DMS53 treated with DMSO at 0.1 percent for 48 hours (cell line): Measurements from ENCODE around the gene NDUFB10.
"Not testable (repeated sequence)": the region's sequence is repeated elsewhere in the genome, so short reads cannot be mapped to it uniquely, and the experiment has no call there.

Experiments used
- DNase-seq: peaks from one replicate; lab custom pipeline; 2025; ENCODE audit not compliant: unreplicated experiment; lab: John Stamatoyannopoulos, UW

NDUFB10 gene

DNA sequence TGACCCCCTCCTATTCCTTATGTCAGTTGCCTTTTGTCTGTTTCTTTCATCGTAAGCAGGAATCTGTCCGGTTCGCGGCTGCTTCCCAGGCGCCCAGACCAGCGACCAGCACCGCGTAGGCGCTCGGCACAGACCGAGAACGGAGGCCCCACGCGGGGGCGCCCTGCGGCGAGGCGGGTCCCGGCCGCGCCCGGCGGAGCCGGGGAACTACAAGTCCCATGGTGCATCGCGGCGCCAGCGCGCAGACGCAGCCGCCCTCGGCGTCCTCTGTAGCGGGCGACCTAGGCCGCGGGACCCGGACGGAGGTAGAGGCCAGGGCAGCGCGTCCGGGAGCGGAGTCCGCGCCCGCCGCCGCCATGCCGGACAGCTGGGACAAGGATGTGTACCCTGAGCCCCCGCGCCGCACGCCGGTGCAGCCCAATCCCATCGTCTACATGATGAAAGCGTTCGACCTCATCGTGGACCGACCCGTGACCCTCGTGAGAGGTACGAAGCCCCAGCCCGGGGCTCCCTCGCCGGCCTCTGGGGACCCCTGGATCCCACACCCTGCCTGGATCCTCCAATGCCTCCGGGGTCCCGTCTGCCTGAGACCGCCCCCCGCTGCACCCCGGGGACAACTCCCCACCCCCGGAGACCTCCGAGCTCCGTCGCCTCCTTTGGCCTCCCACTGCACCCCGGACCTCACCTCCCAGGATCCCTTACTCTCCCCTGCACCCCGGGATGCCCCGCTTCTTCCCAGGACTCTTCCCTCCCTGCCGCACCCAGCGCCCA lies at the start of gene NDUFB10:
Gene NDUFB10, plus strand, starts transcription at position 270 of the 771 bp plus-strand sequence. Its CDS starts 87 bp downstream, at position 357.
- DNase-seq: peak; percentile 66

DNA sequence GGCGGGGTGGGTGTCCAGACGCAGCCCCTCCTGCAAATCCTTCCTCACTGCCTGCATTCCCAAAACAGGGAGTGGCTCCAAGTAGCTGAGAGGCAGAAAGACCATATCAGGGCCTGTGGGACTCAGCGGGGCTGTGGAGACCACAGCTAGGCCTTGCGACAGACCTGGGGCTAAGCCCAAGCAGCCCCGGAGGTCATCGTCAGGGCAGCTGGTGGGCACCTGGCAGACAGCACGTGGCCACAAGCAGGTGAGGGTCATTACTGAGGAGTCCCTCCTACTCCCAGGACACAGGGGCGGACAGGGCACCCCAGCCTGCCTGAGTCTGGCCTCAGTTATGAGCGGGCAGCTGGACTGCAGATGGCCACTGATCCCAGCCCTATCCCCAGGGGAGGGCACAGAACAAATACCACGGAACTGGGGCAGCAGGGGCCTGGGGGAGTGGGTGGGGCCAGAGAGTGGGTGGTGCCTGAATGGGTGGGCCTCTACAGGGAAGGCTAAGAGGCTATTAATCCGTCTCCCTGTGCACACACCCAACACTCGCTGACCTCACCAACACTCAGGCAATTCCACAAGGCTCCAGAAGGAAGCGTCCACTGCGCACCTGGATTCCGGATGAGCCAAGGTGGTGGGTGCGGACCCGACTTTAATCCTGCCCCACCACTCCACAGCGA lies 49.6 kb upstream of the NDUFB10 start:
- no peak for DNase-seq

DNA sequence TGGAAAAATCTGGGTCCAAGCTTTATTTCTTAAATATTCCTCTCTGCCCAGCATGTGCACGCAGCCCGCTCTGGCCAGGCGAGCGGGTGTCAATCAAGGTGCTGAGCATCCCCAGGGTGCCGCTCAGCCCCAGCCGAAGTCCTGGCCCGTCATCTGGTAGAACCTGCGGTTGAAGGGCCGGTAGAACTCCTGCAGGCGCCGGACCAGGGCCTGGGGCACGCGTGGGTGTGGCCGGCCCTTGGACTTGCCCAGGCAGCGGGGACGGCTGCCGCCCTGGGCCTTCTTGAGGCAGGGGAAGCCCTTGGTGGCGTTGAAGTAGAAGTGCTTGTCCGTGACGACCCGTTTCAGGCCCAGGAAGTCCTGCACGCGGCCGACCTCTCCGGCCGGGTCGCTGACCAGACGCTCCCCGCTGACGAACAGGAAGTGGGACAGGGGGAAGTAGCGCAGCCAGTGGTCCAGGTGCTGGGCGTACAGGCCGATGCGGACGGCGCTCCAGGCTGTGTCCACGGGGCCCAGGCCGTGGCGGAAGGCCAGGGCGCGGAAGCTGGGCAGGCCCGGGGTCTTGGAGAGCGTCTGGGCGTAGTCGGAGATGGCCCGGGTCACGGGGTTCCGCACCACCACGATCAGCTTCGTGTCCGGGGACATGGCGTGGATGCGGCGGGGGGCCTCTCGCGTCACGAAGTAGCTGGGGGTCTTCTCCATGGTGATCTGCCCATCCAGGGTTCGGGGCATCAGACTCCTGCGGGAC lies 47.7 kb upstream of the NDUFB10 start:
- DNase-seq: no peak

DNA sequence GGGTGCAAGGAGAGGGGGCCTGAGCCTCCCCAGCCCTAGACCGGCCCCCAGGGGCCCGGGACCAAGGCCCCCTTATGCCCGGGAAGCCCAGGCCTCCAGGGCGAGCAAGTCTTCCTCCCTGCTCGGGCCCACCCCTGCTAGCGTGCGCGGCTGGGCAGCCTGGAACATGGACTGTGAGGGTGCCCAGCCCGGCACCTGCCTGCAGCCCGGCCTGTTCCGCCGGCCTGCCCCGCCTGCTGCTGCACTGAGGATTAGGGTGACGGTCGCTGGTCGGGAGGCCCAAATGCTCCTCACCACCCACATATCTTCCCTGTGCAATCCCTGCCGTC lies 47.2 kb upstream of the NDUFB10 start:
- DNase-seq: no peak

DNA sequence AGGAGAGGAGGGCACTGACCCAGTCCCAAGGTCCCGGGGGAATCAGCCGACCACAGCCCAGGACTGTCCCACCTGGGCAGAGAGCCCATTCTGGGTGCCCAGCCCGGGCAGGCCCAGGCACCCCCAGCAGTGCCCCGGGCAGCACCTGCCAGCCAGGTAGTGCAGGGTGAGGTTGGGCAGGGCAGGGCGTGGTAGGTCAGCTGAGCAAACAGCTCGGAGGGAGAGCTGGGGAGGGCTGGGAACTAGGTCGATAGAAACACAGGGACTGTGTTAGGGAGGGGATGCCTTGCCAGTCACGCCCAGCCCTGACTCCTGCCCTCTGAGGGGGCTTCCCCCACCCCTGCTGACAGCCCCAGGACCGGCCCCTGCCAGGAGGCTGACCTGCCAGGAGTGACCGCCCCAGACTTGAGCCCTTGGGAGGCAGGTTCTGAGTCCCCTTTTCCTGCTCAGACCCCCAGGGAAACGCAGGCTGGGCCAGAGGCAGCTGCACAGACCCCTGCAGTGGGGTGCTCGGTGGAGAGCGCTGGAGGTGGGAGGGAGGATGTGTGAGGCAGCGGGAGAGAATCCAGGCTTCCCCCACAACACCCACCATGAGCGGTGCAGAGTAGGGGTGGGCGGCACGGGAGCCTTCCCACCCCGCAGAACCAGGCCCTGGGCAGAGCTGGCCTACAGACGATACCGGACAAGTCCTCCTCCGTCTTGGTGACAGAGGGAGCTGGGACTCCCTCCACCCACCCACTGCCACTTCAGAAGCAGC lies 45.8 kb upstream of the NDUFB10 start:
- peak; percentile 12 for DNase-seq

DNA sequence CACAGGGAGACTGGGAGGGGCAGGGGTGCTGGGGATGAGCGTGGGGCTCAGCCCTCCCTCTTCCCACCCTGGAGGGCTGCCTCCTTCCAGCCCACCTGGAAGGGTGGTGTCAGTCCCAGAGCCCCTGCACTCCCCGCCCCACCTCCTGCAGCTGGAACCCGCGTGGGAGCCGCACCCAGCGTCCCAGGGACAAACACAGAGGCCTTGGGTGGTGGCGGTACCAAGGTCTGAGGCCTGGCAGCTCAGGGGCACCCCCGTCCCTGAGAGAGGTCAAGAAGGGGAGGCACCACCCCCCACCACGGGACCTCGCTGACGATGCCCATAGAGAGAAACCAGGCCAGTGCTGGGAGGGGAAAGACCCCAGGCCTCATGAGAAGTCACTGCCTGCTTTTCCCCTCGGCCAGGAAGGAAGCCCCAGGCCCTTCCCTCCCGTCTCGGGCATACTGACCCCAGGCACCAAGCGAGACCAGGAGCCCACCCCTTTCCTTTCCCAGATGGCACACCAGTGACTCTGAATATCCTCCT lies 45.2 kb upstream of the NDUFB10 start:
- DNase-seq: no peak

DNA sequence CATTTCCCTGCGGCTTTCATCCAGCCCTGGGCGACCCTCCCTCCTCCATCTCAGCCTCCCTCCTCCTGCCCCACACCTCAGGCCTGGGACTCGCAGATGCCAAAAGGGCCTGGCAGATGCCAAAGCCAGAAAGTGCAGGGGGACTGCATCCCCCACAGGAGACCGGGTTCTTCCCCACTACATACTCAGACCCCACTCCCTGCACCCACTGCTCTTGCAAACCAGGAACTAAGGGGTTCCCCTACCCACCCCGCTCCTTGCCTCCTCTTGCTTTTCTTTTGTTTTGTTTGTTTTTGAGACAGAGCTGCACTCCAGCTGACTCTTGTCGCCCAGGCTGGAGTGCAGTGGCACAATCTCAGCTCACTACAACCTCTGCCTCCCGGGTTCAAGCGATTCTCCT lies 44.4 kb upstream of the NDUFB10 start:
- DNase-seq: no peak

DNA sequence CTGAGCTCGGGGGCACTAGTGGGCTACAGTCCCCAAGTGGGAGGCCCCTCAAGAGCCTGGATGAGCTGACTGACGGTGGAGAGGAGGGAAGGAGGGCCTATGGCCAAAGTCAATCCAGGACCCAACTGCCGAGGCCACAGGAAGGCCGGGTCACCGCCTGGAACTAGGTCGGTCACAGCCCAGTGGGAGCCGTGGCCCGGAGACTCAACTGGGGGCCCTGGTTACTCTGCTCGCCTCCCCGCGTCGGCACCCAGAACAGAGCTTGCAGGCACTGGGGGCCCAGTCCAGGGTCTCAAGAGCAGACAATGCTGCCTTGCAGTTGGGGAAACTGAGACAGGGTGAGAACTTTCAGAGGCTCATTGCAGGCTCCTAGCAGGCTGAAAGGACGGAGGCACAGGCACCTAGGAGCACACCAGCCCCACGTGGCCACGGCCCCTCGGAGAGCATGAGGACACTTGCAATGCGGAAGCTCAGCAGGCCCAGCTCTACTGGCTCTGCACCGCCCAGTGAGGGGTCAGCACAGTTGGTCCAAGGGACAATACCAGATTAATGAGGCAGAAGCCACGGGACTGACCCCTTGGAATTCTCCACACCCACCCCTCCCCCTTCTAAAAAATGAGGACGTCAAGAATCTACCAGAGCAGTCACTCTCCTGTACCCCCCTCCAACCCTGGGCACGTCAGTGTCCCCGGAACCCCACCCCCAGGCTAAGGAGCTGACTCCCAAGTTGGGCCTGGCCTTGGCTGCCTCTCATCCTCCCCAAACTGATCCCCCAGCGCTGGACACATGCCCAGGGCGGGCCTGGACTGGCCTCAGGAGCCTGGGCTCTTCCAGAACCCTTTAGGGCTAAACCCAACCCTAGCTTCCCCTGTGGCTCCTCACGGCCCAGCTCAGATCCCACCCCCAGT lies 43.4 kb upstream of the NDUFB10 start:
- no peak for DNase-seq

DNA sequence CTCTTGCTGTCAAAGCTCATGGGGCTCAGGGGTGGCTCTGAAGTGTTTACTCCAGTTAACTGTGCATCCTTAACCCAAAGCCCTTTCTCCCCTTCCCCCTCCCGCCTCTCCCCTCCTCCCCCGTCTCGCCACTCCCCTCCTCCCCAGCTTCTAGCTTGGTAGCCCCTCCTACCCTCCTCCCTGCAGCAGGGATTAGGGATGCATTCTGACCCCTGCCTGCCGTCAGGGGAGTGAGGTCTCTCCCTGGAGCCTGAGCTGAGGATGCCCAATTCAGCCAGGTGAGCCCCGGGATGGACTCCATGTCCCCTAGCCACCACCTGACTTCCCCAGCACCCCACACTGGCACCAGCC lies 42.7 kb upstream of the NDUFB10 start:
- DNase-seq: no peak

DNA sequence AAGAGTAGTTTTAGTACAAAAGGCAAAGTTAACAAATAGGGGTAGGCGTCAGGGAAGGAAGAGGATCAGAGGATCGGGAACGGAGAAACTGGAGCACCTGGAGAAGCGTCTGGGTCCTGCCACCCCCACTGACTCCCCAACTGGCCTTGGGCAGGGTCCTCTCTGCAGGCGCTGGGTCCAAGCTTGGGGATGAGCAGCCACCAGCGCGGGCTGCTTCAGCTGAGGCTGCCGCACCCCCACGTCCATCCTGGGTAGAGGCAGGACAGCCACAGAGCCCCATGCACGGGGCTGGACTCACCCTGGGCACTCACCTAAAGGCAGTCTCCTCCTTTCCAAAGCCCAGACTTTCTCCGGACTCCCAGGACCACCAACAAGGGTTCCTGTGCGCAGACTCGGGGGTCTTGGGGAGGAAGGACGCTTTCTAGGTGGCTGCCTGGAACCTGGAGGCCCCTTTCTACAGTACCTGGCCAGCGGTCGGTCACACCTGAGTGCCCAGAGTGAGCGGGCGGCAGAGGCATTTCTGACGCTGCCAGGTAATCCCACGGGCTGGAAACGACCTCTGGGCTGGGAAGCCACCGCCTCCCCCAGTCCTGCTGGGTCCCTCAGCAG lies 42.2 kb upstream of the NDUFB10 start:
- DNase-seq: no peak

DNA sequence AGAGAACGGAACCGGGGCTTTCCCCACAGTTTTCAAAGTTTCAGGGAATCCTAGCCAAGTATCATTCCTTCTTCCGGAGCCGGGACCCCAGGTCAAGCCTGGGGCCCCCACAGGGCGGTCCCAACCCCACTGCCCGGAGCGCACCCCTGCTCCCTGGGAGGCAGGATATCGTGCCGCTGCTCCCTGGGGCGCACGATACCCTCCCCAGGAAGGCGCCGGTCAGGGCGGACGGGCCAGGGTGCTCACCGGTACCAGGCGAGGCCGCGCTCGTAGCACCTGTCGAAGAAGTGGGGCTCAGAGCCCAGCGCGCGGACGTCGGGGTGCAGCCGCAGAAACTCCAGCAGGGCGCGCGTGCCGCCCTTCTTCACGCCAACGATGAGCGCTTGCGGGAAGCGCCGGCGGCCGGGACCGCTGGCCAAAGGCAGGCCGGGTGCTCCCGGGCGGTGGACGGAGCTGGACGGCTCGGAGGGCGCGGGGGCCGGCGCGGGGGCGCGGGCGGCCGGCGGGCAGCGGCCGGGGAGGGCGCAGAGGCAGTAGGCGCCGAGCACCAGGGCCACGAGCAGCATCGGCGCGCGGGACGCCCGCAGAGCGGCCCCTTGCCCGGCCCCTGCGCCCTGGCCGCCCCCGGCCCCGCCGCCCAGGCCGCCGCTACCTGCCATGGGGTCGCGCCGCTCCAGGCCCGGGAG lies 41.5 kb upstream of the NDUFB10 start:
- no peak for DNase-seq

DNA sequence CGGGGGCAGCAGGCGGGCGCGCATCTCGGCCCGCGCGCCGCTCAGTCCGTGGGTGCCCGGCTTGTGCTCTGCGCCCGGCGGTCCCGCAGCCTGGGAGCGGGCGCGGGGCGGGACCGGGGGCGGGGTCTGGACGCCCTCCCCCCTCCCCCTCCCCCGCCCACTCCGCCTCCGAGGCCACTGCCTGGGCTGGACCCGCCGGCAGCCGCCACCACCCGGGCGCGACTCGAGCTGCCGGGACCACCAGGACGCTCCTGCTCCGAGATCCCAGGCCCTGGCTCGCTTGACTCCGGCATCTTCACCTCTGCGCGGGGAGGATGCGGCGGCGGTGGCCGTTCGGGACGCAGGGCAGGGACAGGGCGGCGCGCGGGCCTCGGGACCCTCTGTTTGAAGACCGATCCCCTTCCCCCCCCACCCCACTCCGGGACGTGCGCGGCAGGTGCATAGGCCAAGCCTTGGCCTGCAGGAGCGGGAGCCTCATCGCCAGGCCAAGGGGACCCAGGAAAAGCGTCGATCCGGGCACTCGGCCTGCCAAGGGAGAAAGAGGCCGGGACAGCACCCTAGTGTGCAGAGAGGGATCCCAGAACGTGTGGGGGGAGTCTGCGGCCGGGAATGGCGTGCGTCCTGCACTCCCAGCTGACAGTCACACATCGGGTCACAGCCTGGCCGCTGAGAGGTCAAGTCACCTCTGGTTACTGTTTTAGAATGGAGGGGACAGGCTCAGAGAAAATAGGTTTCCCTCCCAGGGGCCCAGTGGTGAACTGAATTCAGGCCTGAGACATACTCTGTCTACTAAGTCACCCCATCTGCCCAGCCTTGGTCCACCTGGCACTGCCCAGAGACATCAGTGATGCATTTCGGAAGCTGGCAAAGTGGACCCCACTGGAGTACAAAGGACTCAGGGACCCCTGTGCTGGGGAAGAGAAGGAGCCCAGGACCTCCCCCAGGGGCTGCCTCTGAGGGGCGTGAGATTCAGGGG lies 40.7 kb upstream of the NDUFB10 start, which contains the start of gene HS3ST6:
Gene HS3ST6, minus strand, starts transcription at position 65 of the 976 bp plus-strand sequence. CDS start 92 bp downstream, outside the sequence.
- DNase-seq: no peak

DNA sequence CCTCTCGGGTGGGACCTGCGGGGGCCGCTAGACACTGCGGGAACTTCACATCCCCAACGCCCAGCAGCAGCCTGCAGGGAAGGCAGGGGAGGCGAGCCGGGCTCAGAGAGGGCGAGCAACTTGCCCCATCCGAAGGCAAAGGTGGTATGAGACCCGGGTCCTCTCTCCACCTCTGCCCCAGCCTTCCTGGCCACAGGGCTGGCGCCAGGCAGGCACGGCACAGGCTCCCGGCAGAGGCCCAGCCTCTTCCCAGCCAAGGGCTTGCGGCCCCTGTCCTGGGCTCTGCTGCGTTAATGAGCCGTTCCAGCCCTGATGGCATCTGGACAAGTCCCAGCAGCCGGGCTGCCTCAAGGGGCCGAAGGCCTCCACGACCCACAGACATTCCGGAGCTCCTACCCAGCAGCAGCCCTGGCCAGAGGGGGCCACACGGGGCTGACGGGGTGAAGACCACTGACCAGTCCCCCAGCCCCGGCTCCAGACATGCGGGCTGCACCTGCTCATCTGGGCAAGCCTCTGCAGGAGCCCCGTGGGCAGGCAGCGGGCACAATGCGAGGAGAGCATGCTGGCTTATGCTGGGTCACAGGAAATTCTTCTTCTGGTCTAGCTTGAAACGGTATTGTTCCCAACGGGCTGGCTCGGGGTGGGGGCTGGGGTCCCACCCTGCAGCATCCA lies 39.9 kb upstream of the NDUFB10 start:
- no peak for DNase-seq

DNA sequence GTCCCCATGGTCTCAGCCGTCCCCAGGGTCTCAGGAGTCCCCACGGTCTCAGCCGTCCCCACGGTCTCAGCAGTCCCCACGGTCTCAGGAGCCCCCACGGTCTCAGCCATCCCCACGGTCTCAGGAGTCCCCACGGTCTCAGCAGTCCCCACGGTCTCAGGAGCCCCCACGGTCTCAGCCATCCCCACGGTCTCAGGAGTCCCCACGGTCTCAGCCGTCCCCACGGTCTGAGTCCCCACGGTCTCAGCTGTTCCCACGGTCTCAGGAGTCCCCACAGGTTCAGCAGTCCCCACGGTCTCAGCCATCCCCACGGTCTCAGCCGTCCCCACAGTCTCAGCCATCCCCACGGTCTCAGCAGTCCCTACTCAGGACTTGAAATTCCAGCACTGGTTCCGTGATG lies 39.2 kb upstream of the NDUFB10 start:
- not testable (repeated sequence) for DNase-seq

DNA sequence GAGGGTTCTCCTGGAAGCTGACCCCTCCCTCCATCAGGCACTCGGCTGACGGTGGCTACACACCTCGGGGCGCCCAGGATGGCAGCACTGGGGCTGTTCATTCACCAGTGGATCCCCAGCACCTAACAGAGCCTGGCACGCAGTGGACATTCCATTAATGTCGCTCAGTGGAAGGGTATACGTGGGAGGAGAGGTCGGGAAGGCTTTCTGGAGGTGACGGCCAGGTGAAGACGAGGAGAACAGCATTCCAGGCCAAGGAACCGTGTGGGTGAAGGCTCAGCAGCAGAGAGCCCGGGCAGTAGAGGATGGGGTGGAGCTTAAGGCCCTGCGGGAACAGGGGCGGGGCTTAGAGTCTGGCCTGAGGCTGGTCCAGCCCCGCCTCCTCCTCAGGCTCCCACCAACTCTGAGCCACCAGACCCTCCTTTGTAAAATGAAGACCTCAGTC lies 38.6 kb upstream of the NDUFB10 start:
- DNase-seq: no peak

DNA sequence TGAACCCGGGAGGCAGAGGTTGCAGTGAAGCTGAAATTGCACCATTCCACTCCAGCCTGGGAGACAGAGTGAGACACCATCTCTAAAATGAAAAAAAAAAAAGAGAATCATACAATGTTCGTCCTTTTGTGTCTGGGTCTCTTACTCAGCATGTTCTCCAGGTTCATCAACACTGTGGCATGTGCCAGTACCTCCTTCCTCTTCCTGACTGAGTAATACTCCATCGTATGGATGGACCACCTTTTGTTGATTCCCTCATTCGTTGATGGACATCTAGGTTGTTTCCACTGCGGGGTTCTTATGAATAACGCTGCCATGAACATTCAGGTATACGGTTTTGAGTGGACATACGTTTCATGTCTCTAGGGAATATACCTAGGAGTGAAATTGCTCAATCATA lies 37.0 kb upstream of the NDUFB10 start:
- DNase-seq: no peak
